ENCODE results near the gene RELT.
A peak's percentile ranks its signal among the peaks of the same experiment; 100 is the strongest.

RELT gene

GRCh38 chr11:73340164-73340563 lies 36.0 kb upstream of the RELT start:
- no peak for TF ChIP-seq CTCF (IDR thresholded peaks at IDR 0.05; ENCODE audit: control insufficient read depth, extremely low read depth, insufficient read depth)
- H3K4me3 ChIP-seq (ENCODE audit: low read depth, low read length): no peak overlapping the region
- no peak for DNase-seq (ENCODE audit: low read depth)

- no peak for DNase-seq (ENCODE audit: low read depth)
- peak; percentile 24; the same call in 1 of the 2 replicates for TF ChIP-seq CTCF (IDR thresholded peaks at IDR 0.05; ENCODE audit: control insufficient read depth, extremely low read depth, insufficient read depth)
- peak overlapping the region; percentile 53 for H3K4me3 ChIP-seq (ENCODE audit: low read depth, low read length)
Measured at GRCh38 chr11:73342633-73343032, 33.6 kb upstream of the RELT start.

- H3K4me3 ChIP-seq (ENCODE audit: low read depth, low read length): peak overlapping the region; percentile 53
- DNase-seq (ENCODE audit: low read depth): no peak
- TF ChIP-seq CTCF (IDR thresholded peaks at IDR 0.05; ENCODE audit: control insufficient read depth, extremely low read depth, insufficient read depth): no peak
Measured at GRCh38 chr11:73343076-73343873, 32.9 kb upstream of the RELT start.

GRCh38 chr11:73344191-73344607 lies 32.0 kb upstream of the RELT start:
- TF ChIP-seq CTCF (IDR thresholded peaks at IDR 0.05; ENCODE audit: control insufficient read depth, extremely low read depth, insufficient read depth): no peak

GRCh38 chr11:73345481-73346160 lies 30.6 kb upstream of the RELT start:
- H3K4me3 ChIP-seq (ENCODE audit: low read depth, low read length): no peak overlapping the region
- no peak for TF ChIP-seq CTCF (IDR thresholded peaks at IDR 0.05; ENCODE audit: control insufficient read depth, extremely low read depth, insufficient read depth)
- no peak for DNase-seq (ENCODE audit: low read depth)

More at GRCh38 chr11:73344191-73344607, 32.0 kb upstream of the RELT start:
- no peak for DNase-seq (ENCODE audit: low read depth)
- H3K4me3 ChIP-seq (ENCODE audit: low read depth, low read length): no peak overlapping the region

- no peak for DNase-seq (ENCODE audit: low read depth)
- no peak overlapping the region for H3K4me3 ChIP-seq (ENCODE audit: low read depth, low read length)
- TF ChIP-seq CTCF (IDR thresholded peaks at IDR 0.05; ENCODE audit: control insufficient read depth, extremely low read depth, insufficient read depth): no peak
Measured at GRCh38 chr11:73346186-73346935, 29.8 kb upstream of the RELT start.
